ENCODE data around the gene KLF17. TPM values are rescaled to one million over a fixed set of nuclear protein-coding genes. Genes with fewer than 3 reads are reported as not detected.
"Not testable (repeated sequence)": the region's sequence is repeated elsewhere in the genome, so short reads cannot be mapped to it uniquely, and the experiment has no call there.

Gene KLF17
- polyA plus RNA-seq, 2 of the 4 experiments (the other 2 are of a cell fraction) = 0.16 to 0.40 TPM

- no peak overlapping the region for H3K27ac ChIP-seq
- ATAC-seq = no peak
- whole genome bisulfite sequencing (ENCODE audit: missing lambda C conversion rate) = 69% methylated on average over 3 of the region's 3 CpGs
- no peak for DNase-seq (ENCODE audit: low read depth in 1 of 2, low spot score in 1 of 2)
- no peak overlapping the region for H3K4me3 ChIP-seq
- H3K4me1 ChIP-seq = no peaks in the 10 kb centered on the region
- H3K9me3 ChIP-seq = no peaks in the 10 kb centered on the region
- ChIA-PET CTCF (interaction anchor here (1.0 to 1.2 kb wide), 2 partner anchors 10 to 29 kb away, joined by 4 read pairs; no protein-coding TSS in a partner anchor), POLR2A (no interaction called here)
- no peak for FAIRE-seq
- H3K4me2 ChIP-seq = no peak overlapping the region
- TF ChIP-seq, protein P1, sequence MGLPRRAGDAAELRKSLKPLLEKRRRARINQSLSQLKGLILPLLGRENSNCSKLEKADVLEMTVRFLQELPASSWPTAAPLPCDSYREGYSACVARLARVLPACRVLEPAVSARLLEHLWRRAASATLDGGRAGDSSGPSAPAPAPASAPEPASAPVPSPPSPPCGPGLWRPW (IDR thresholded peaks at IDR 0.05) = no peak
- TF ChIP-seq REST (IDR thresholded peaks at IDR 0.05) = no peak
- no peak for TF ChIP-seq ZFP36 (IDR thresholded peaks at IDR 0.05; ENCODE audit: borderline replicate concordance, partially characterized antibody)
- no peak for TF ChIP-seq BCL3 (IDR thresholded peaks at IDR 0.05)
- TF ChIP-seq, protein P2, sequence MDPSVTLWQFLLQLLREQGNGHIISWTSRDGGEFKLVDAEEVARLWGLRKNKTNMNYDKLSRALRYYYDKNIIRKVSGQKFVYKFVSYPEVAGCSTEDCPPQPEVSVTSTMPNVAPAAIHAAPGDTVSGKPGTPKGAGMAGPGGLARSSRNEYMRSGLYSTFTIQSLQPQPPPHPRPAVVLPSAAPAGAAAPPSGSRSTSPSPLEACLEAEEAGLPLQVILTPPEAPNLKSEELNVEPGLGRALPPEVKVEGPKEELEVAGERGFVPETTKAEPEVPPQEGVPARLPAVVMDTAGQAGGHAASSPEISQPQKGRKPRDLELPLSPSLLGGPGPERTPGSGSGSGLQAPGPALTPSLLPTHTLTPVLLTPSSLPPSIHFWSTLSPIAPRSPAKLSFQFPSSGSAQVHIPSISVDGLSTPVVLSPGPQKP (IDR thresholded peaks at IDR 0.05; ENCODE audit: low read depth, low read length) = no peak
- no peak for TF ChIP-seq CBX8 (IDR thresholded peaks at IDR 0.05)
- TF ChIP-seq, protein P3, sequence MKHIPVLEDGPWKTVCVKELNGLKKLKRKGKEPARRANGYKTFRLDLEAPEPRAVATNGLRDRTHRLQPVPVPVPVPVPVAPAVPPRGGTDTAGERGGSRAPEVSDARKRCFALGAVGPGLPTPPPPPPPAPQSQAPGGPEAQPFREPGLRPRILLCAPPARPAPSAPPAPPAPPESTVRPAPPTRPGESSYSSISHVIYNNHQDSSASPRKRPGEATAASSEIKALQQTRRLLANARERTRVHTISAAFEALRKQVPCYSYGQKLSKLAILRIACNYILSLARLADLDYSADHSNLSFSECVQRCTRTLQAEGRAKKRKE (CRISPR knock-in tag; IDR thresholded peaks at IDR 0.05; ENCODE audit: low read depth) = no peak
- TF ChIP-seq TP53 (CRISPR knock-in tag; IDR thresholded peaks at IDR 0.05) = no peak
- TF ChIP-seq CEBPB (IDR thresholded peaks at IDR 0.05) = no peak
- TF ChIP-seq HOXB13 (CRISPR knock-in tag; IDR thresholded peaks at IDR 0.05; ENCODE audit: low read depth) = no peak
Measured at GRCh38 chr1:44138239-44138638, 19.6 kb downstream of the KLF17 start.

DNA sequence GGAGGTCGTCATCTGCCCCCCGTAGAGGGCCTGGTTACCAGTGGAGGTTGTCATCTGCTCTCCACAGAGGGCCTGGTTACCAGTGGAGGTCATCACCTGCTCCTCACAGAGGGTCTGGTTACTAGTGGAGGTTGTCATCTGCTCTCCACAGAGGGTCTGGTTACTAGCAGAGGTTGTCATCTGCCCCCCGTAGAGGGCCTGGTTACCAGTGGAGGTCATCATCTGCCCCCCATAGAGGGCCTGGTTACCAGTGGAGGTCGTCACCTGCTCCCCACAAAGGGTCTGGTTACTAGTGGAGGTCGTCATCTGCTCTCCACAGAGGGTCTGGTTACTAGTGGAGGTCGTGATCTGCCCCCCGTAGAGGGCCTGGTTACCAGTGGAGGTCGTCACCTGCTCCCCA, 20.9 kb downstream of the KLF17 start:
- 0% methylated on average over 1 of the region's 8 CpGs for WGBS (ENCODE audit: missing lambda C conversion rate)
- H3K4me2 ChIP-seq; CTCF ChIA-PET; H3K4me1 ChIP-seq; ATAC-seq; DNase-seq (ENCODE audit: low read depth in 1 of 2, low spot score in 1 of 2); H3K4me3 ChIP-seq; H3K27ac ChIP-seq; H3K9me3 ChIP-seq; POLR2A ChIA-PET; FAIRE-seq: not testable (repeated sequence)

GRCh38 chr1:44141531-44141930, 22.9 kb downstream of the KLF17 start, which contains the start of gene KLF18:
Gene KLF18, minus strand, starts transcription at chr1:44141631. Its CDS starts 0 bp downstream, at chr1:44141631.
- no peaks in the 10 kb centered on the region for H3K4me1 ChIP-seq
- H3K4me3 ChIP-seq = no peak within 1 kb of the TSS
- peaks cover 21% of the 10 kb centered on the region; the same call in 2 of the 3 replicates for H3K9me3 ChIP-seq
- TF ChIP-seq MYC (IDR thresholded peaks at IDR 0.05; ENCODE audit: borderline replicate concordance, low read length) (no peak), JUNB (IDR thresholded peaks at IDR 0.05) (no peak), TFCP2L1 (CRISPR knock-in tag; IDR thresholded peaks at IDR 0.05) (no peak), ZC3H11A (IDR thresholded peaks at IDR 0.05) (no peak), HOXB5 (CRISPR knock-in tag; IDR thresholded peaks at IDR 0.05) (no peak), KDM1A (IDR thresholded peaks at IDR 0.05; ENCODE audit: low read depth) (no peak)
- POLR2A ChIA-PET = no interaction called here
- CTCF ChIA-PET = no interaction called here
- 75% methylated on average over 1 of the region's 1 CpG for WGBS (ENCODE audit: missing lambda C conversion rate)
- DNase-seq (ENCODE audit: low read depth in 1 of 2, low spot score in 1 of 2) (no peak), FAIRE-seq (no peak), ATAC-seq (no peak)
- H3K27ac ChIP-seq = no peak within 1 kb of the TSS
- no peak within 1 kb of the TSS for H3K4me2 ChIP-seq

Measured in A549 (cell line).